Measurements from ENCODE around the gene HDAC1. TPM values are rescaled to one million over a fixed set of nuclear protein-coding genes. Genes with fewer than 3 reads are reported as not detected.

HDAC1 gene
- total and polyA plus RNA-seq, 10 of the 15 experiments (the other 5 are each of a cell fraction or from before 2014, with no cell fraction given), result 147 to 331 (median 168) TPM

GRCh38 chr1:32249831-32250525 lies 41.9 kb upstream of the HDAC1 start (continued):
- no peak for TF ChIP-seq USF2 (IDR thresholded peaks at IDR 0.05; ENCODE audit: borderline replicate concordance, low read depth, low read length)
- TF ChIP-seq SMC3 (IDR thresholded peaks at IDR 0.05; ENCODE audit: borderline replicate concordance, low read length), result no peak
- TF ChIP-seq TBL1XR1 (IDR thresholded peaks at IDR 0.05; ENCODE audit: low read depth, low read length), result no peak
- TF ChIP-seq RCOR1 (conservative IDR thresholded peaks at IDR 0.05; ENCODE audit: low read depth, low read length), result no peak
- TF ChIP-seq NBN (IDR thresholded peaks at IDR 0.05), result peak; percentile 92
- no peak for TF ChIP-seq ZNF217 (IDR thresholded peaks at IDR 0.05)
- TF ChIP-seq BCL11A (IDR thresholded peaks at IDR 0.05; ENCODE audit: low read depth, low read length), result peak; percentile 72
- TF ChIP-seq RB1 (IDR thresholded peaks at IDR 0.05; ENCODE audit: borderline replicate concordance), result no peak
- TF ChIP-seq STAT1 (conservative IDR thresholded peaks at IDR 0.05), result no peak
- TF ChIP-seq MEF2A (IDR thresholded peaks at IDR 0.05; ENCODE audit: insufficient read depth, low read depth, low read length), result 0 out of 2 replicates have a peak, but pooled peaks have one; percentile 58
- TF ChIP-seq RBBP5 (conservative IDR thresholded peaks at IDR 0.05), result no peak
- TF ChIP-seq HSF1 (IDR thresholded peaks at IDR 0.05; ENCODE audit: low read depth, low read length), result no peak
- no peak for TF ChIP-seq RUNX3 (IDR thresholded peaks at IDR 0.05; ENCODE audit: low read length)
- TF ChIP-seq POLR2AphosphoS5 (IDR thresholded peaks at IDR 0.05; ENCODE audit: low read length), result peak; percentile 55; the same call in 1 of the 2 replicates
- peak; percentile 95 for TF ChIP-seq TCF12 (IDR thresholded peaks at IDR 0.05; ENCODE audit: low read depth, low read length)

All from GM12878 (cell line).